Aorta (tissue), 5 donors: ENCODE results near the gene SFXN3. TPM values are rescaled to one million over a fixed set of nuclear protein-coding genes. Genes with fewer than 3 reads are reported as not detected.

ENCODE experiments used
- ATAC-seq: fragments of 200-7000 bp; cut with Tn5 transposase; one replicate; pipeline ENCODE4 v1.9.1; 2022; ENCODE audit warnings: moderate library complexity; ENCODE audit not compliant: low FRiP score
- DNase-seq, 2 donors: peaks; one replicate each; pipeline ENCODE4 v3.0.0-alpha.2; 2020
- H3K27ac ChIP-seq, 2 donors: one replicate each; pipeline ENCODE4 v1.5.1; 2013; ENCODE audit warnings: low read length in 2 of 2, mild to moderate bottlenecking in 2 of 2, moderate library complexity in 2 of 2, control low read depth in 1 of 2, inconsistent platforms in 1 of 2, low read depth in 1 of 2
- H3K27me3 ChIP-seq, 2 donors: one replicate each; pipeline ENCODE4 v1.6.1; 2013; ENCODE audit warnings: control low read depth in 1 of 2, low read length in 1 of 2, mild to moderate bottlenecking in 1 of 2, moderate library complexity in 1 of 2; ENCODE audit not compliant: insufficient read depth in 2 of 2, control insufficient read depth in 1 of 2
- H3K36me3 ChIP-seq, 2 donors: one replicate each; pipeline ENCODE4 v1.6.1; 2013; ENCODE audit warnings: control low read depth in 1 of 2, low read length in 1 of 2, mild to moderate bottlenecking in 1 of 2; ENCODE audit not compliant: insufficient read depth in 2 of 2, control insufficient read depth in 1 of 2
- H3K4me1 ChIP-seq, 2 donors: one replicate each; pipeline ENCODE4 v1.6.1; 2013; ENCODE audit warnings: low read length in 2 of 2, control low read depth in 1 of 2, mild to moderate bottlenecking in 1 of 2, moderate library complexity in 1 of 2; ENCODE audit not compliant: insufficient read depth in 2 of 2, control insufficient read depth in 1 of 2
- H3K4me3 ChIP-seq, 2 donors: one replicate each; pipeline ENCODE4 v1.5.1; 2013; ENCODE audit warnings: low read length in 2 of 2, control low read depth in 1 of 2, mild to moderate bottlenecking in 1 of 2
- H3K9me3 ChIP-seq: one replicate; pipeline ENCODE4 v1.6.1; 2013; ENCODE audit warnings: mild to moderate bottlenecking, low read length; ENCODE audit not compliant: control insufficient read depth
- WGBS, 2 donors: extraction: QIAGEN DNeasy Blood & Tissue Kit; methylation state at CpG; one replicate each; pipeline ENCODE4 v1.1.7; 2013; 5-methylcytosine and 5-hydroxymethylcytosine counted together
- intact Hi-C, 2 donors: fragments of 100-400 bp; cut with DNase I; formaldehyde crosslinking; loops; one replicate each; pipeline versions ENCODE4 v1.14.2 to v1.15.0; 2022
- polyA plus RNA-seq, 2 donors: library from polyadenylated mRNA; stranded (reverse); fragments of 200-250 nt; gene quantifications; one replicate each; pipeline ENCODE4 v1.2.3, GENCODE V29; 2013
- total RNA-seq, 2 donors: library from RNA; stranded (reverse); fragmentation: NEBNext Ultra II Directional; extraction: Animal tissue kit (Norgen Biotek cat#: 25700); gene quantifications; one replicate each; pipeline ENCODE4 v1.2.1, GENCODE V29; 2021
- donor health status: healthy with polysubstance abuse.
- donor health status: Bipolar disorder and iron deficiency.
- donor health status: DM: no; HTN: no; CAD: no.
- donor health status: DM: no; HTN: no; CAD: no.
- donor health status: DM: yes; HTN: yes; CAD: no.

SFXN3 gene
- total and polyA plus RNA-seq, 4 donors, result 42.6 to 113 (median 94.3) TPM

DNA sequence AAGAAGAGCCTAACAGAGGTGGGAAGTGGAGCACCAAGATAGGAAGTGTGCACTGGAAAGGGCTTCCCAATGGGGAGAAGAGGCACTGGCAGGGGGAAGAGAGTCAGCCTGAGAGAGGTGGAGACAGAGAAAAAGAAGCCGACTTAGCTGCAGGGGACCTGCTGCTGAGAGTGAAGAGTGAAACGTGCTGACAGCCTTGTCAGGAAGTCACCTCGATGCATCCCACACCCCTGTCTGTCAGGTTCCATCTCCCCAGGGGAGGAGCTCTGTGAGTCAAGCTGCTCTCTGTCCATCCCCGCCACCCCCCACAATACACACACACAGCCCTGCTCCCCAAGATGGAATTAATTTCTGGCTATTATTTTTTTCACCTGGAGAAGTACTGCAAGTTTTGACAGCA, 44.7 kb downstream of the SFXN3 start:
- H3K4me1 ChIP-seq, result no peaks in the 10 kb centered on the region
- WGBS, 2 donors, result 8 to 9% methylated on average over 4 of the region's 4 CpGs
- no peaks in the 10 kb centered on the region for H3K36me3 ChIP-seq
- H3K4me3 ChIP-seq, result no peak overlapping the region
- no peaks in the 10 kb centered on the region for H3K9me3 ChIP-seq
- intact Hi-C loops, result no loop called here
- no peak overlapping the region for H3K27ac ChIP-seq
- ATAC-seq, result no peak
- H3K27me3 ChIP-seq, result no peaks in the 10 kb centered on the region
- no peak for DNase-seq

DNA sequence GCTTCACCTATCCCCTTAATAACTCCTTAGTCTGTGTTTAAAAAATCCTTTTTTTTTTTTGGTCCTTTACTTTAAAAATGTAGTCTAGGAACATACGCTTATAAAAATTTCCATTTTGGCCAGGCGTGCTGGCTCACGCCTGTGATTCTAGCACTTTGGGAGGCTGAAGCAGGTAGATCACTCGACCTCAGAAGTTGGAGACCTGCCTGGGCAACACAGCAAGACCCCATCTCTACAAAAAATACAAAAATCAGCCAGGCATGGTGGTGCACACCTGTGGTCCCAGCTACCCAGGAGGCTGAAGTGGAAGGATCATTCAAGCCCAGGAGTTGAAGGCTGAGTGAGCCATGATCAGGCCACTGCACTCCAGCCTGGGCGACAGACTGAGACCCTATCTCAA, 45.6 kb downstream of the SFXN3 start:
- intact Hi-C loops, result no loop called here
- no peak for DNase-seq
- 73 to 74% methylated on average over 5 of the region's 5 CpGs for WGBS, 2 donors
- Histone ChIP-seq H3K27me3 (no peaks in the 10 kb centered on the region), H3K27ac (no peak overlapping the region), H3K36me3 (no peaks in the 10 kb centered on the region), H3K4me1 (no peaks in the 10 kb centered on the region), H3K4me3 (no peak overlapping the region), H3K9me3 (no peaks in the 10 kb centered on the region)
- no peak for ATAC-seq

GRCh38 chr10:101079874-101080273, 48.8 kb downstream of the SFXN3 start:
- Histone ChIP-seq H3K9me3 (peaks cover 3% of the 10 kb centered on the region), H3K4me1 (no peaks in the 10 kb centered on the region), H3K27me3 (peaks cover 0 to 3% of the 10 kb centered on the region in 2 donors), H3K27ac (no peak overlapping the region), H3K36me3 (no peaks in the 10 kb centered on the region), H3K4me3 (no peak overlapping the region)
- DNase-seq (no peak), ATAC-seq (no peak)
- WGBS, 2 donors, result 63 to 78% methylated on average over 1 of the region's 1 CpG
- intact Hi-C loops, result no loop called here

DNA sequence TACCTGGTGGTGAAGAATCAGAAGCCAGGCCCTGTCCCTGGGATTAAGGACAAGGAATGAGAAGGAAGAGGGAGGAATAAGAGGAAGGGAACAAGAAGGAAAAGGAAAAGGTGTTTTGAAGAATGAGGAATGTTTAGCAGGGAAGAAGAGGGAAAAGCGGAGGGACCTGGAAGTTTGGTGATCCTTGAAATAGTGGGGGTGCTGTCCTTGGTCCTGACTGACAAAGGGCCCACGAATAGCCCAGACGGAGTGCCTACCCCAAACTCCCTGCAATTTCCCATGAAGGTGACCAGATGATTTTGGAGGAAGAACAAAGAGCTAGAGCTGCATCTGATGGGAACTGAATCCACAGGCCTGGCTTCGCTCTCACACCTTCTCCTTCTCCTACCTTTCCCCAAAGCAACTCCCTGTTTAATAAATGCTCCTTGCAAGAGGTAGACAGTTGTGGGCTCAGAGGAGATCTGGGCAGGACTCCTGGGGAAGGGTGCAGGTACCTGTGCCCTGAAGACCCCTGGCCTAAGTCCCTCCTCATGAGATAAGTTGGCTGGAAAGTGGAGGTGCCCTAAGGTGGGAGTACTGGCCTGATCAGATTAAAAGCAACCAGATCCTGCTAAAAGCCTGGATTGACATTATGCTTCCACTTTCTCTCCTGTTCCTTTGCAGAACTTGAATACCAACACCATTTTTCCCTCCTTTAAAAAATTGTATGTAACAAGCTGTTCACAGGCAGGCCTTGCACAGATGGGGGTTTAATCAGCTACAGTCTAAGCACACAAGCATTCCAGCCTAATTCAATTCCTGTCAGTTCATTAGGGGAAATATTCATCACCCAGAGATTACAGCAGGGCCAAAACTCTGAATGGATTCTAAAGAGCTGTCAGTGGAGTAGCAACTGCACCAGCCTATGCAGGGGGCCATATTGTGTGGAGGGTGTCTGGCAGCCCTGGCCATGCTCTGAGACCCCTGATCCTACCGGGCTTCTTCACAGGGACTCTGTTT, 50.2 kb downstream of the SFXN3 start:
- Histone ChIP-seq H3K4me1 (no peaks in the 10 kb centered on the region), H3K27me3 (peaks cover 0 to 3% of the 10 kb centered on the region in 2 donors), H3K36me3 (no peaks in the 10 kb centered on the region), H3K27ac (no peak overlapping the region), H3K9me3 (peaks cover 3% of the 10 kb centered on the region), H3K4me3 (no peak overlapping the region)
- intact Hi-C loops, result no loop called here
- WGBS, 2 donors, result 28 to 33% methylated on average over 5 of the region's 5 CpGs
- ATAC-seq, result no peak
- DNase-seq, result no peak

DNA sequence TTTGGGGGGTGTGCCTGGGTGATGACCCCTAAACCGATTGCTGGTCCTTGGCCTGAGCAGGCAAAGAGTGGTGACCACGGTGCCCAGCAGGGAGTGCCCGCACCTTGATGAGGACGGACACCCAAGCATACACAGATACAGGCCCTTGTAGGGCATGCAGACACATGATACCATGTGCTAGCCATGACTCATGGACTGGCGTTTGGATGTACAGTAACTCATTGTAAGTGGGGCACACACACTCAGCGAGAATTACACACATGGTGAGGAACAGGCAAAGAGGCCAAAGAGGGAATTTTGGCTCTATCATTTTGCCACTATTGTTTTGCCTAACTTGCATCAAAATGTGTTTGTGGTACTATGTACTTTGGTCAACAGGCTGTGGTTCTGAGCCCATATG, 54.8 kb downstream of the SFXN3 start:
- intact Hi-C loops, result no loop called here
- DNase-seq (no peak), ATAC-seq (no peak)
- peaks cover 0 to 3% of the 10 kb centered on the region in 2 donors for H3K27me3 ChIP-seq
- H3K4me3 ChIP-seq, result no peak overlapping the region
- WGBS, 2 donors, result 75 to 79% methylated on average over 6 of the region's 6 CpGs
- no peak overlapping the region for H3K27ac ChIP-seq
- H3K36me3 ChIP-seq, result no peaks in the 10 kb centered on the region
- H3K9me3 ChIP-seq, result peaks cover 3% of the 10 kb centered on the region
- no peaks in the 10 kb centered on the region for H3K4me1 ChIP-seq

GRCh38 chr10:101087376-101087775, 56.3 kb downstream of the SFXN3 start:
- peaks cover 3% of the 10 kb centered on the region for H3K9me3 ChIP-seq
- DNase-seq (no peak), ATAC-seq (no peak)
- WGBS, 2 donors, result 34 to 39% methylated on average over 10 of the region's 10 CpGs
- H3K4me3 ChIP-seq, result no peak overlapping the region
- H3K27me3 ChIP-seq, result peaks cover 0 to 3% of the 10 kb centered on the region in 2 donors
- no peaks in the 10 kb centered on the region for H3K36me3 ChIP-seq
- no peaks in the 10 kb centered on the region for H3K4me1 ChIP-seq
- H3K27ac ChIP-seq, result no peak overlapping the region
- intact Hi-C loops, result no loop called here

GRCh38 chr10:101087965-101088364, 56.9 kb downstream of the SFXN3 start:
- Histone ChIP-seq H3K27ac (no peak overlapping the region), H3K27me3 (peaks cover 0 to 1% of the 10 kb centered on the region in 2 donors), H3K4me3 (no peak overlapping the region), H3K36me3 (no peaks in the 10 kb centered on the region), H3K9me3 (peaks cover under 1% of the 10 kb centered on the region), H3K4me1 (no peaks in the 10 kb centered on the region)
- ATAC-seq (no peak), DNase-seq (no peak)
- WGBS, 2 donors, result 29 to 36% methylated on average over 14 of the region's 14 CpGs
- intact Hi-C loops, result no loop called here

- intact Hi-C loops, result no loop called here
- H3K4me3 ChIP-seq, result no peak overlapping the region
- H3K27ac ChIP-seq, result no peak overlapping the region
- WGBS, 2 donors, result 78 to 81% methylated on average over 11 of the region's 11 CpGs
- no peaks in the 10 kb centered on the region for H3K4me1 ChIP-seq
- ATAC-seq, result no peak
- no peaks in the 10 kb centered on the region for H3K9me3 ChIP-seq
- no peaks in the 10 kb centered on the region for H3K27me3 ChIP-seq
- H3K36me3 ChIP-seq, result no peaks in the 10 kb centered on the region
- no peak for DNase-seq
Measured at GRCh38 chr10:101089520-101090299, 58.7 kb downstream of the SFXN3 start.
